GM12865 (cell line): ENCODE measurements around the gene RAB44.
"Not testable (repeated sequence)": the region's sequence is repeated elsewhere in the genome, so short reads cannot be mapped to it uniquely, and the experiment has no call there.

Source experiments
- DNase-seq: peaks from one replicate; pipeline ENCODE4 v3.0.0; 2010; ENCODE audit warnings: low read depth
- H3K4me3 ChIP-seq: 2 replicates; pipeline ENCODE4 v1.5.1; 2011; ENCODE audit warnings: mild to moderate bottlenecking, low read depth, low read length, control low read depth
- CTCF ChIP-seq: IDR thresholded peaks from 2 replicates; pipeline ENCODE4 v1.5.1; 2011; ENCODE audit warnings: low read length, control low read depth, low read depth, inconsistent platforms; ENCODE audit not compliant: insufficient read depth; ENCODE audit errors: missing control alignments

The RAB44 gene

GRCh38 chr6:36697481-36697903, at the start of gene RAB44:
Gene RAB44 (plus strand): TSS chr6:36697826. CDS start chr6:36704236, 6,410 bp downstream.
- TF ChIP-seq CTCF: no peak
- H3K4me3 ChIP-seq: no peak within 1 kb of the TSS
- DNase-seq: no peak

- DNase-seq: no peak
- TF ChIP-seq CTCF: no peak
- no peak overlapping the region for H3K4me3 ChIP-seq
Measured at GRCh38 chr6:36649086-36649485, 48.5 kb upstream of the RAB44 start.

- H3K4me3 ChIP-seq: no peak overlapping the region
- no peak for DNase-seq
- TF ChIP-seq CTCF: no peak
Measured at GRCh38 chr6:36649701-36650484, 47.7 kb upstream of the RAB44 start.

- no peak overlapping the region for H3K4me3 ChIP-seq
- peak; percentile 77 for DNase-seq
- TF ChIP-seq CTCF: no peak
Measured at GRCh38 chr6:36650848-36651478, 46.7 kb upstream of the RAB44 start.

GRCh38 chr6:36651659-36652379, 45.8 kb upstream of the RAB44 start:
- no peak overlapping the region for H3K4me3 ChIP-seq
- no peak for DNase-seq
- no peak for TF ChIP-seq CTCF

- H3K4me3 ChIP-seq: not testable (repeated sequence)
Measured at GRCh38 chr6:36654469-36654868, 43.2 kb upstream of the RAB44 start.

GRCh38 chr6:36655085-36655724, 42.4 kb upstream of the RAB44 start:
- TF ChIP-seq CTCF: no peak
- H3K4me3 ChIP-seq: no peak overlapping the region
- DNase-seq: peak; percentile 49

More at GRCh38 chr6:36654469-36654868, 43.2 kb upstream of the RAB44 start:
- DNase-seq: not testable (repeated sequence)
